HG02642 (cell line): ENCODE measurements around the gene AWAT1.
A peak's percentile ranks its signal among the peaks of the same experiment; 100 is the strongest.
"Not testable (repeated sequence)": the region's sequence is repeated elsewhere in the genome, so short reads cannot be mapped to it uniquely, and the experiment has no call there.

Experiments used
- ATAC-seq: cut with Tn5 transposase; IDR thresholded peaks from one replicate; pipeline ENCODE4 v1.9.1; 2021; ENCODE audit warnings: mild to moderate bottlenecking; ENCODE audit not compliant: unreplicated experiment, poor library complexity

Gene AWAT1

GRCh38 chrX:70257423-70258288, 23.2 kb downstream of the AWAT1 start:
- no peak for ATAC-seq

- ATAC-seq, result no peak
Observed at GRCh38 chrX:70260104-70260503, 25.6 kb downstream of the AWAT1 start, which contains the start of gene P2RY4. Gene P2RY4 (minus strand): TSS chrX:70260204. CDS start chrX:70259624, 580 bp downstream.

GRCh38 chrX:70262952-70263567, 28.6 kb downstream of the AWAT1 start:
- peak; percentile 75 for ATAC-seq

GRCh38 chrX:70264784-70265183, 30.3 kb downstream of the AWAT1 start:
- ATAC-seq, result no peak

- ATAC-seq, result no peak
Observed at GRCh38 chrX:70268034-70268433, 33.6 kb downstream of the AWAT1 start, which contains the start of gene ARR3. Gene ARR3 (plus strand): TSS chrX:70268334. CDS start chrX:70269386, 1,052 bp downstream.

- not testable (repeated sequence) for ATAC-seq
Observed at GRCh38 chrX:70274029-70274428, 39.6 kb downstream of the AWAT1 start.

GRCh38 chrX:70279081-70279480, 44.6 kb downstream of the AWAT1 start:
- no peak for ATAC-seq

- ATAC-seq, result no peak
Observed at GRCh38 chrX:70280573-70280972, 46.1 kb downstream of the AWAT1 start.

GRCh38 chrX:70281951-70282350, 47.5 kb downstream of the AWAT1 start, which contains the start of gene RAB41:
Gene RAB41 (plus strand): TSS chrX:70282172. CDS start chrX:70282218, 46 bp downstream.
- no peak for ATAC-seq

- ATAC-seq, result no peak
Observed at GRCh38 chrX:70289168-70289792, 54.8 kb downstream of the AWAT1 start.
